Measurements from ENCODE around the gene DYDC1.

The DYDC1 gene

DNA sequence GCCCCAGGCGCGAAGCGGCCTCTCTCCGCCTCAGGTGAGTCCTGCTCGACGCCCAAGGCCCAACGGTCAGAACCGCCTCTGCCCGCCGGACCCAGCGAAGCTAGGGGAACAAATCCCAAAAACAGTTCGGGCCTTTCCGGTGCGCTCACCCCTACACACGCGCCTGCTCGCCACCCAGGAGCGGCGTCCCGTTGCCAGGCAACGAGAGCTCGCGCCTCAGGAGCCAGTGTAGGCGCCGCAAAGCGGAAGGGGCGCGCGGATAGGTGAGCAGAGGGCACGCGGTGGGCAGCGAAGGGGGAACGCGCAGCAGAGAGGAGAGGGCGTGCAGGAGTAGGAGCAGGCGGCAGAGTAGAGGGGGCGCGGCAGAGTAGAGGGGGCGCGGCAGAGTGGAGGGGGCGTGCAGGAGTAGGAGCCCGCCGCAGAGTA is at the start of gene DYDC1, which contains the start of gene DYDC2:
DYDC1 (minus strand) TSS at position 193 of the 426 bp plus-strand sequence. CDS start 4,154 bp downstream, outside the sequence.
DYDC2 (plus strand) TSS at position 219 of the 426 bp plus-strand sequence. CDS start 5,663 bp downstream, outside the sequence.
- peak within 1 kb of the TSS; percentile 69 for H3K9ac ChIP-seq (ENCODE audit: low read length)

GRCh38 chr10:80406204-80406603 is 49.6 kb upstream of the DYDC1 start:
- H3K36me3 ChIP-seq (ENCODE audit: control insufficient read depth, low read depth, low read length): no peaks in the 10 kb centered on the region
- peaks cover 22% of the 10 kb centered on the region for H3K27me3 ChIP-seq (ENCODE audit: control insufficient read depth, insufficient read depth, low read length)
- peaks cover 7% of the 10 kb centered on the region for H3K4me1 ChIP-seq (ENCODE audit: control insufficient read depth, low read depth, low read length)
- no peak overlapping the region for H3K27ac ChIP-seq (ENCODE audit: low read length)
- no peak overlapping the region for H3K9ac ChIP-seq (ENCODE audit: low read length)
- H3K9me3 ChIP-seq (ENCODE audit: control insufficient read depth, low read depth, low read length): no peaks in the 10 kb centered on the region
- H3K4me3 ChIP-seq (ENCODE audit: low read length): no peak overlapping the region

More for the DNA sequence above, at the start of gene DYDC1, which contains the start of gene DYDC2:
- Histone ChIP-seq H3K4me3 (ENCODE audit: low read length) (peak within 1 kb of the TSS; percentile 66), H3K27me3 (ENCODE audit: control insufficient read depth, insufficient read depth, low read length) (peaks cover 20% of the 10 kb centered on the region), H3K4me1 (ENCODE audit: control insufficient read depth, low read depth, low read length) (peaks cover 4% of the 10 kb centered on the region), H3K9me3 (ENCODE audit: control insufficient read depth, low read depth, low read length) (no peaks in the 10 kb centered on the region), H3K27ac (ENCODE audit: low read length) (no peak within 1 kb of the TSS), H3K36me3 (ENCODE audit: control insufficient read depth, low read depth, low read length) (no peaks in the 10 kb centered on the region)

- H3K4me1 ChIP-seq (ENCODE audit: control insufficient read depth, low read depth, low read length): peaks cover 7% of the 10 kb centered on the region
- no peaks in the 10 kb centered on the region for H3K9me3 ChIP-seq (ENCODE audit: control insufficient read depth, low read depth, low read length)
- no peak overlapping the region for H3K9ac ChIP-seq (ENCODE audit: low read length)
- no peak overlapping the region for H3K4me3 ChIP-seq (ENCODE audit: low read length)
- no peak overlapping the region for H3K27ac ChIP-seq (ENCODE audit: low read length)
- peaks cover 22% of the 10 kb centered on the region for H3K27me3 ChIP-seq (ENCODE audit: control insufficient read depth, insufficient read depth, low read length)
- H3K36me3 ChIP-seq (ENCODE audit: control insufficient read depth, low read depth, low read length): no peaks in the 10 kb centered on the region
Observed at GRCh38 chr10:80405626-80406025, 49.1 kb upstream of the DYDC1 start.

- Histone ChIP-seq H3K4me3 (ENCODE audit: low read length) (no peak overlapping the region), H3K9ac (ENCODE audit: low read length) (no peak overlapping the region), H3K9me3 (ENCODE audit: control insufficient read depth, low read depth, low read length) (no peaks in the 10 kb centered on the region), H3K36me3 (ENCODE audit: control insufficient read depth, low read depth, low read length) (no peaks in the 10 kb centered on the region), H3K27ac (ENCODE audit: low read length) (no peak overlapping the region), H3K27me3 (ENCODE audit: control insufficient read depth, insufficient read depth, low read length) (peaks cover 22% of the 10 kb centered on the region), H3K4me1 (ENCODE audit: control insufficient read depth, low read depth, low read length) (peaks cover 7% of the 10 kb centered on the region)
Observed at GRCh38 chr10:80405035-80405434, 48.5 kb upstream of the DYDC1 start.

- Histone ChIP-seq H3K4me1 (ENCODE audit: control insufficient read depth, low read depth, low read length) (no peaks in the 10 kb centered on the region), H3K27ac (ENCODE audit: low read length) (no peak overlapping the region), H3K9me3 (ENCODE audit: control insufficient read depth, low read depth, low read length) (no peaks in the 10 kb centered on the region), H3K36me3 (ENCODE audit: control insufficient read depth, low read depth, low read length) (no peaks in the 10 kb centered on the region), H3K4me3 (ENCODE audit: low read length) (no peak overlapping the region), H3K27me3 (ENCODE audit: control insufficient read depth, insufficient read depth, low read length) (no peaks in the 10 kb centered on the region), H3K9ac (ENCODE audit: low read length) (no peak overlapping the region)
Observed at GRCh38 chr10:80400136-80400804, 43.7 kb upstream of the DYDC1 start.

GRCh38 chr10:80397014-80397413 is 40.5 kb upstream of the DYDC1 start:
- no peak overlapping the region for H3K9ac ChIP-seq (ENCODE audit: low read length)
- H3K4me1 ChIP-seq (ENCODE audit: control insufficient read depth, low read depth, low read length): no peaks in the 10 kb centered on the region
- no peaks in the 10 kb centered on the region for H3K9me3 ChIP-seq (ENCODE audit: control insufficient read depth, low read depth, low read length)
- no peak overlapping the region for H3K4me3 ChIP-seq (ENCODE audit: low read length)
- no peaks in the 10 kb centered on the region for H3K27me3 ChIP-seq (ENCODE audit: control insufficient read depth, insufficient read depth, low read length)
- no peaks in the 10 kb centered on the region for H3K36me3 ChIP-seq (ENCODE audit: control insufficient read depth, low read depth, low read length)
- no peak overlapping the region for H3K27ac ChIP-seq (ENCODE audit: low read length)

- no peaks in the 10 kb centered on the region for H3K27me3 ChIP-seq (ENCODE audit: control insufficient read depth, insufficient read depth, low read length)
Observed at GRCh38 chr10:80394358-80394916, 37.9 kb upstream of the DYDC1 start.

DNA sequence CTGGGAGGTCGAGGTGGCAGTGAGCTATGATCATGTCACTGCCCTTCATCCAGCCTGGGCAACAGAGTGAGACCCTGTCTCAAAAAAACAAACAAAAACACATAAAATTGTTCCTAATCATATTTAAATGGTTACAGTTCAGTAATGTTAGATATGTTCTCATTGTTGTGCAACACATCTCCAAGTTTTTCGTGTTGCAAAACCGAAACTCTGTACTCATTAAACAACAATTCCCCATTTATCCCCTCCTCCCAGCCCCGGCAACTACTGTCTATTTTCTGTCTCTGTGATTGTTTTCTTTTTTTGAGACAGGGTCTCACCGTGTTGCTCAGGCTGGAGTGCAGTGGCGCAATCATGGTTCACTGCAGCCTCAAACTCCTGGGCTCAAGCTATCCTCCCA is 35.7 kb upstream of the DYDC1 start:
- no peaks in the 10 kb centered on the region for H3K9me3 ChIP-seq (ENCODE audit: control insufficient read depth, low read depth, low read length)
- H3K4me1 ChIP-seq (ENCODE audit: control insufficient read depth, low read depth, low read length): no peaks in the 10 kb centered on the region
- H3K9ac ChIP-seq (ENCODE audit: low read length): no peak overlapping the region
- H3K4me3 ChIP-seq (ENCODE audit: low read length): no peak overlapping the region
- no peaks in the 10 kb centered on the region for H3K27me3 ChIP-seq (ENCODE audit: control insufficient read depth, insufficient read depth, low read length)
- H3K27ac ChIP-seq (ENCODE audit: low read length): no peak overlapping the region
- H3K36me3 ChIP-seq (ENCODE audit: control insufficient read depth, low read depth, low read length): no peaks in the 10 kb centered on the region

More at GRCh38 chr10:80394358-80394916, 37.9 kb upstream of the DYDC1 start:
- H3K9me3 ChIP-seq (ENCODE audit: control insufficient read depth, low read depth, low read length): no peaks in the 10 kb centered on the region
- H3K27ac ChIP-seq (ENCODE audit: low read length): no peak overlapping the region
- no peak overlapping the region for H3K9ac ChIP-seq (ENCODE audit: low read length)
- no peak overlapping the region for H3K4me3 ChIP-seq (ENCODE audit: low read length)
- no peaks in the 10 kb centered on the region for H3K4me1 ChIP-seq (ENCODE audit: control insufficient read depth, low read depth, low read length)
- H3K36me3 ChIP-seq (ENCODE audit: control insufficient read depth, low read depth, low read length): no peaks in the 10 kb centered on the region

GRCh38 chr10:80390740-80391139 is 34.2 kb upstream of the DYDC1 start:
- no peak overlapping the region for H3K27ac ChIP-seq (ENCODE audit: low read length)
- H3K9ac ChIP-seq (ENCODE audit: low read length): no peak overlapping the region
- no peak overlapping the region for H3K4me3 ChIP-seq (ENCODE audit: low read length)
- H3K27me3 ChIP-seq (ENCODE audit: control insufficient read depth, insufficient read depth, low read length): no peaks in the 10 kb centered on the region
- H3K4me1 ChIP-seq (ENCODE audit: control insufficient read depth, low read depth, low read length): no peaks in the 10 kb centered on the region
- H3K36me3 ChIP-seq (ENCODE audit: control insufficient read depth, low read depth, low read length): no peaks in the 10 kb centered on the region
- no peaks in the 10 kb centered on the region for H3K9me3 ChIP-seq (ENCODE audit: control insufficient read depth, low read depth, low read length)

GRCh38 chr10:80382989-80383388 is 26.4 kb upstream of the DYDC1 start:
- Histone ChIP-seq H3K9me3 (ENCODE audit: control insufficient read depth, low read depth, low read length) (no peaks in the 10 kb centered on the region), H3K4me3 (ENCODE audit: low read length) (no peak overlapping the region), H3K4me1 (ENCODE audit: control insufficient read depth, low read depth, low read length) (no peaks in the 10 kb centered on the region), H3K27ac (ENCODE audit: low read length) (no peak overlapping the region), H3K27me3 (ENCODE audit: control insufficient read depth, insufficient read depth, low read length) (no peaks in the 10 kb centered on the region), H3K9ac (ENCODE audit: low read length) (no peak overlapping the region), H3K36me3 (ENCODE audit: control insufficient read depth, low read depth, low read length) (no peaks in the 10 kb centered on the region)

DNA sequence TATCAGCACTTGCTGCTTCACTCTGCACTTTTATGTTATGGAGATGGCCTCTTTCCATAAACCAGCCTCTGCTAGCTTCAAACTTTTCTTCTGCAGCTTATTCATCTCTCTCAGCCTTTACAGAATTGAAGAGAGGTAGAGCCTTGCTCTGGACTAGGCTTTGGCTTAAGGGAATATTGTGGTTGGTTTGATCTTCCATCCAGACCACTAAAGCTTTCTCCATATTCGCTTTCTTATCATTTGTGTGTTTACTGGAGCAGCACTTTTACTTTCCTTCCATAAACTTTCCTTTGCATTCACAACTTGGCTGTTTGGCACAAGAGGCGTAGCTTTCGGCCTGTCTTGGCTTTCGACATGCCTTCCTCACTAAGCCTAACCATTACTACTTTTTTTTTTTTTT is 23.6 kb upstream of the DYDC1 start:
- Histone ChIP-seq H3K9ac (ENCODE audit: low read length) (no peak overlapping the region), H3K27me3 (ENCODE audit: control insufficient read depth, insufficient read depth, low read length) (no peaks in the 10 kb centered on the region), H3K27ac (ENCODE audit: low read length) (no peak overlapping the region), H3K4me3 (ENCODE audit: low read length) (no peak overlapping the region), H3K4me1 (ENCODE audit: control insufficient read depth, low read depth, low read length) (no peaks in the 10 kb centered on the region), H3K9me3 (ENCODE audit: control insufficient read depth, low read depth, low read length) (no peaks in the 10 kb centered on the region), H3K36me3 (ENCODE audit: control insufficient read depth, low read depth, low read length) (no peaks in the 10 kb centered on the region)

DNA sequence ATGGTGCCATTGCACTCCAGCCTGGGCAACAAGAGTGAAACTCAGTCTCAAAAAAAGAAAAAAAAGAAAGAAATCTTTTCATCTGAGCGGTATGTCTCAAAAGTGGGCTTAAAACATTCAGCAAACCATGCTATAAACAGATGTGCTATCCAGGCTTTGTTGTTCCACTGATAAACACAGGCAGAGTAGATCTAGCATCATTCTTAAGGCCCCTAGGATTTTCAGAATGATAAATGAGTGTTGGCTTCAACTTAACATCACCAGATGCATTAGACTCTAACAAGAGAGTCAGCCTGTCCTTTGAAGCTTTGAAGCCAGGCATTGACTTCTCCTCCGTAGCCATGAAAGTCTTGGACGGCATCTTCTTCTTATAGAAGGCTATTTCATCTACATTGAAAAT is 23.1 kb upstream of the DYDC1 start:
- Histone ChIP-seq H3K4me3 (ENCODE audit: low read length) (no peak overlapping the region), H3K36me3 (ENCODE audit: control insufficient read depth, low read depth, low read length) (no peaks in the 10 kb centered on the region), H3K27ac (ENCODE audit: low read length) (no peak overlapping the region), H3K9me3 (ENCODE audit: control insufficient read depth, low read depth, low read length) (no peaks in the 10 kb centered on the region), H3K9ac (ENCODE audit: low read length) (no peak overlapping the region), H3K27me3 (ENCODE audit: control insufficient read depth, insufficient read depth, low read length) (no peaks in the 10 kb centered on the region), H3K4me1 (ENCODE audit: control insufficient read depth, low read depth, low read length) (no peaks in the 10 kb centered on the region)

Measured in iPS-18a (cell line).